ENCODE measurements around the gene EMID1. TPM values are rescaled to one million over a fixed set of nuclear protein-coding genes. Genes with fewer than 3 reads are reported as not detected.

EMID1 gene
- total RNA-seq, 4 donors from 2014 or later, result 0.18 to 1.5 (median 0.50) TPM; not detected in 1

DNA sequence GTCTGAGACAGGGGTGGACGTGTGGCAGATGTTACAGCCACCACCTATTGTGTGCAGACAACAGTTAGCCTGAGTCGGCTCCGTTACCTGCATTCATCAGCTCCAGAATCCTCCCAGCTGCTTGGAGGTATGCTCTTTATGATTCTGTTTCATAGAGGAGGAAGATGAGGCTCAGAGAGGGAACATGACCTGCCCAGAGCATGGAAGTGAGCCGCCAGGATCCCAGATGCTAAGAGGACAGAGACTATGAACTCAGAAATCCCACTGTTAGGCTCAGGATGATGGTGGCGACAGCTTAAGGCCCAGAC is 1.5 kb downstream of the EMID1 start:
- intact Hi-C loops (cut with DNase I), result no loop called here
- DNase-seq, result no peak
- Histone ChIP-seq H3K27ac (no peak overlapping the region), H3K9me3 (no peaks in the 10 kb centered on the region), H3K27me3 (peaks cover 0 to 24% (median 0%) of the 10 kb centered on the region in 4 donors), H3K4me3 (no peak overlapping the region), H3K4me1 (peaks cover 10 to 47% (median 11%) of the 10 kb centered on the region in 3 donors), H3K36me3 (no peaks in the 10 kb centered on the region)
- TF ChIP-seq POLR2A (IDR thresholded peaks at IDR 0.05) (no peak), CTCF (IDR thresholded peaks at IDR 0.05) (no peak)
- WGBS, 2 donors, result 82 to 88% methylated on average over 3 to 5 of the region's 5 CpGs

- DNase-seq, result no peak
- H3K4me1 ChIP-seq, result peaks cover 7 to 40% (median 11%) of the 10 kb centered on the region in 3 donors
- WGBS, 2 donors, result 33 to 47% methylated on average over 4 to 6 of the region's 11 CpGs
- H3K27ac ChIP-seq, result no peak overlapping the region
- TF ChIP-seq CTCF (IDR thresholded peaks at IDR 0.05) (no peak), POLR2A (IDR thresholded peaks at IDR 0.05) (no peak)
- peaks cover 0 to 24% (median 0%) of the 10 kb centered on the region in 4 donors for H3K27me3 ChIP-seq
- intact Hi-C loops (cut with DNase I), result no loop called here
- H3K4me3 ChIP-seq, result no peak overlapping the region
- H3K9me3 ChIP-seq, result no peaks in the 10 kb centered on the region
- no peaks in the 10 kb centered on the region for H3K36me3 ChIP-seq
Measured at GRCh38 chr22:29207562-29208501, 2.1 kb downstream of the EMID1 start.

- Histone ChIP-seq H3K4me1 (peaks cover 7 to 36% (median 11%) of the 10 kb centered on the region in 3 donors), H3K4me3 (no peak overlapping the region), H3K27ac (no peak overlapping the region), H3K27me3 (peaks cover 0 to 24% (median 0%) of the 10 kb centered on the region in 4 donors), H3K36me3 (no peaks in the 10 kb centered on the region), H3K9me3 (no peaks in the 10 kb centered on the region)
- intact Hi-C loops (cut with DNase I), result no loop called here
- TF ChIP-seq POLR2A (IDR thresholded peaks at IDR 0.05), result no peak
- no peak for TF ChIP-seq CTCF (IDR thresholded peaks at IDR 0.05)
- DNase-seq, result no peak
- WGBS, 2 donors, result 71% methylated on average over 4 of the region's 4 CpGs; no CpG with 5 or more reads in 1 of the 2 donors
Measured at GRCh38 chr22:29208502-29208862, 2.8 kb downstream of the EMID1 start.

DNA sequence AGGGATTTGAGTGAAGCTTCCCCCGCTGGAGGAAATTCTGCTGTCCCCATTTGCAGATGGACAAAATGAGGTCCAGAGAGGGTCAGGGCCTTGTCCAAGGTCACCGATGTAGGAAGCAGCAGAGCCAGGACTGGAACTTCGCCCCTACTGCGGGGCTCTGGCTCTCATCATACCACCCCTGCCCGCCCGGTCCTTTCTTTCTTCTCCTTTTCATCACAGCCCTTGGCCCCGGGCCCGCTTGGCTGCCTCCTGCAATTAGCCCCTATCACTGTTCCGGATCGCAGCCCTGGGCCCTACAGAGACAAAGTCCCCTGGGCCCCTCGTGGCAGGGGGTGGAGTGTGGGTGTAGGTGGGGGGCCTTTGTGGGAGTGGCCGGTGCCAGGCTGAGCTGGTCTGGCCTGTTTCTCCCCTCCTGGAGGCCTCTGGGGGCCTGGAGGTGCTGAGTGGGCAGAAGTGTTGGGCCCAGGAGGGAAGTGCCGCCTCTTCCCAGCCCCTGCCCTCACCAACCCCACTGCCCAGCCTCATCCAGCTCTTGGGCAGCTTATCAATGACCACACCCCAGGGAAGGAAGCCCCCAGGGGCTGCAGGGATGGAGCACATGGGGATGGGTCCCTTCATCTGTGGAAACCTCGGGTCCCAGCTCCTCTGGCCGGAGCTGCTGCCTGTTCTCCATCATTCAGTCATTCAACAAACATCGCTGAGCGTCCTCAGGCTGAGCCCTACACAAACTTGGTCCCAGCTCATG is 3.4 kb downstream of the EMID1 start:
- Histone ChIP-seq H3K27me3 (peaks cover 0 to 24% (median 0%) of the 10 kb centered on the region in 4 donors), H3K36me3 (no peaks in the 10 kb centered on the region), H3K27ac (no peak overlapping the region), H3K9me3 (no peaks in the 10 kb centered on the region), H3K4me3 (no peak overlapping the region), H3K4me1 (peaks cover 7 to 36% (median 11%) of the 10 kb centered on the region in 3 donors)
- 62 to 85% methylated on average over 5 to 11 of the region's 17 CpGs for WGBS, 2 donors
- DNase-seq, result no peak
- intact Hi-C loops (cut with DNase I), result no loop called here
- TF ChIP-seq POLR2A (IDR thresholded peaks at IDR 0.05) (no peak), CTCF (IDR thresholded peaks at IDR 0.05) (no peak)

DNA sequence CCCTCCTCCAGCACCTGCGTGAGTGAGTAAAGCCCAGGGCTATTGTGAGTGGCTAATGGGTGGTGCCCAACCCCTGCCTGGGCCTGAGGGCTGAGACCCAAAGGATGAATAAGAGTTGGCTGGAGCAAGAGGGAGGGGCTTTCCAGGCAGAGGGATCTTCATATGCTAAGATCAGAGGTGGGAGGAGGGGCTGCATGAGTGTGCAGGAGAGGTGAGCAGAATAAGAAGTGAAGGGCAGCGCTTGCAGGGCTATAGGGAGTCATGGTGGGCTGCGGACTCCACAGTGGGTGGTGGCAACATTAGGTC is 3.9 kb downstream of the EMID1 start:
- Histone ChIP-seq H3K4me1 (peaks cover 7 to 36% (median 11%) of the 10 kb centered on the region in 3 donors), H3K4me3 (no peak overlapping the region), H3K9me3 (no peaks in the 10 kb centered on the region), H3K27me3 (peaks cover 0 to 24% (median 0%) of the 10 kb centered on the region in 4 donors), H3K36me3 (no peaks in the 10 kb centered on the region), H3K27ac (no peak overlapping the region)
- TF ChIP-seq POLR2A (IDR thresholded peaks at IDR 0.05) (no peak), CTCF (IDR thresholded peaks at IDR 0.05) (no peak)
- no peak for DNase-seq
- intact Hi-C loops (cut with DNase I), result no loop called here
- 81 to 91% methylated on average over 3 of the region's 3 CpGs for WGBS, 2 donors
